HG02981 (cell line): Measurements from ENCODE around the gene CLEC2A.
"Not testable (repeated sequence)": the region's sequence is repeated elsewhere in the genome, so short reads cannot be mapped to it uniquely, and the experiment has no call there.

Source experiments
- ATAC-seq: cut with Tn5 transposase; IDR thresholded peaks from one replicate; pipeline ENCODE4 v1.9.1; 2021; ENCODE audit warnings: mild to moderate bottlenecking, moderate library complexity; ENCODE audit not compliant: unreplicated experiment

Gene CLEC2A

GRCh38 chr12:9932270-9932669 lies at the start of gene CLEC2A:
Gene CLEC2A, minus strand, starts transcription at chr12:9932370. Its CDS starts 41 bp downstream, at chr12:9932329.
- ATAC-seq: no peak

- ATAC-seq: no peak
These were observed 48.0 kb upstream of the CLEC2A start for GRCh38 chr12:9980126-9980525.

- ATAC-seq: no peak
These were observed 45.7 kb upstream of the CLEC2A start for GRCh38 chr12:9977916-9978315.

- ATAC-seq: not testable (repeated sequence)
These were observed 44.5 kb upstream of the CLEC2A start for GRCh38 chr12:9976626-9977025.

GRCh38 chr12:9975614-9976013 lies 43.4 kb upstream of the CLEC2A start:
- no peak for ATAC-seq

GRCh38 chr12:9974731-9975130 lies 42.6 kb upstream of the CLEC2A start:
- ATAC-seq: not testable (repeated sequence)

- no peak for ATAC-seq
These were observed 41.8 kb upstream of the CLEC2A start for GRCh38 chr12:9973949-9974348.

- ATAC-seq: no peak
These were observed 39.0 kb upstream of the CLEC2A start, which contains the start of gene CLEC12A for GRCh38 chr12:9971181-9971580. Gene CLEC12A, plus strand, starts transcription at chr12:9971409. Its CDS starts 188 bp downstream, at chr12:9971597.

- no peak for ATAC-seq
These were observed 37.5 kb upstream of the CLEC2A start for GRCh38 chr12:9969673-9970072.

- no peak for ATAC-seq
These were observed 29.7 kb upstream of the CLEC2A start for GRCh38 chr12:9961901-9962300.

- ATAC-seq: peak; percentile 91
These were observed 28.9 kb upstream of the CLEC2A start for GRCh38 chr12:9961106-9961505.

GRCh38 chr12:9960590-9960989 lies 28.4 kb upstream of the CLEC2A start:
- ATAC-seq: no peak

- ATAC-seq: no peak
These were observed 25.7 kb upstream of the CLEC2A start for GRCh38 chr12:9957834-9958233.

GRCh38 chr12:9952954-9953729 lies 21.0 kb upstream of the CLEC2A start:
- not testable (repeated sequence) for ATAC-seq

- no peak for ATAC-seq
These were observed 19.0 kb upstream of the CLEC2A start for GRCh38 chr12:9951026-9951675.

GRCh38 chr12:9948606-9949296 lies 16.6 kb upstream of the CLEC2A start:
- ATAC-seq: peak; percentile 96

GRCh38 chr12:9947674-9948073 lies 15.5 kb upstream of the CLEC2A start:
- no peak for ATAC-seq

- ATAC-seq: no peak
These were observed 12.2 kb upstream of the CLEC2A start for GRCh38 chr12:9944391-9944790.

GRCh38 chr12:9943240-9943639 lies 11.1 kb upstream of the CLEC2A start:
- no peak for ATAC-seq

- ATAC-seq: no peak
These were observed 9.7 kb upstream of the CLEC2A start for GRCh38 chr12:9941838-9942237.

GRCh38 chr12:9940375-9940774 lies 8.2 kb upstream of the CLEC2A start:
- ATAC-seq: no peak

- ATAC-seq: no peak
These were observed 4.4 kb upstream of the CLEC2A start for GRCh38 chr12:9936591-9936990.
